ENCODE results near the gene MGP. TPM values are rescaled to one million over a fixed set of nuclear protein-coding genes. Genes with fewer than 3 reads are reported as not detected.

The MGP gene
- total RNA-seq (not detected), polyA plus RNA-seq (not detected)

DNA sequence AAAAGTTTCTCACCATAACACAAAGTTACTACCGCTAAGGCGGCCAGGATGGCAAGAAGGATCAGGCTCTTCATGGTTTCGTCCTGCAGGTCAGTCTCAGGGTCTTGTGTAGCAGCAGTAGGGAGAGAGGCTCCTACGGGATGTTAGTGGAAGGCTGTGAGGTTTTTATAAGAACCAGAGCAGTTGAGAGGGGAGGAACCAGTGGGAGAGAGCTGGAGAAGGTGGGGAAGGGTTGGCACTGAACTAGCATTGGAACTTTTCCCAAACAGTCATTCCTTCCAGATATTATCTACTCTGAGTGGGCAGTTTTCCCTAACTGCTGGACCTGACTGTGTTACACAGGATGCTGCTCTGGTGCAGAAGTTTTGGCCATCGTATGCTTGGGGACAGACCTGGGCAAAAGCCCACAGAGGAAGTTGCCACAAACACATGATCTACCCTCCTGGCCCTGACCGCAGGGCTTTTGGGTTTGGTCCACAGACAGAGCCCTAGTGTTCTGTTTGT is at the start of gene MGP:
Gene MGP (minus strand): TSS at position 137 of the 504 bp plus-strand sequence. CDS start 63 bp downstream, at position 74.
- POLR2A ChIA-PET: no interaction called here
- H3K27me3 Mint-ChIP-seq: peaks cover 15 to 30% of the 10 kb centered on the region in 2 donors
- no peak within 1 kb of the TSS for H3K4me3 ChIP-seq (ENCODE audit: low read length)
- H3K9me3 Mint-ChIP-seq: no peaks in the 10 kb centered on the region
- CTCF ChIA-PET: no interaction called here
- H3K9me3 ChIP-seq (ENCODE audit: low read length): no peaks in the 10 kb centered on the region
- H3K36me3 ChIP-seq (ENCODE audit: insufficient read depth, low read length): no peaks in the 10 kb centered on the region
- peaks cover 22 to 33% (median 27%) of the 10 kb centered on the region in 3 donors for H3K4me1 Mint-ChIP-seq
- no peak within 1 kb of the TSS for H3K27ac ChIP-seq (ENCODE audit: low read depth, low read length)
- no peak for DNase-seq
- peak within 1 kb of the TSS; percentile 2 to 71 (median 55) for H3K4me3 Mint-ChIP-seq
- H3K27me3 ChIP-seq (ENCODE audit: insufficient read depth, low read length, poor library complexity, severe bottlenecking): no peaks in the 10 kb centered on the region
- peaks cover 23% of the 10 kb centered on the region for H3K4me1 ChIP-seq (ENCODE audit: insufficient read depth, low read length)
- H3K36me3 Mint-ChIP-seq: no peaks in the 10 kb centered on the region
- H3K27ac Mint-ChIP-seq: peak within 1 kb of the TSS in 5 of 8 donors; percentile 15 to 81 (median 62)

DNA sequence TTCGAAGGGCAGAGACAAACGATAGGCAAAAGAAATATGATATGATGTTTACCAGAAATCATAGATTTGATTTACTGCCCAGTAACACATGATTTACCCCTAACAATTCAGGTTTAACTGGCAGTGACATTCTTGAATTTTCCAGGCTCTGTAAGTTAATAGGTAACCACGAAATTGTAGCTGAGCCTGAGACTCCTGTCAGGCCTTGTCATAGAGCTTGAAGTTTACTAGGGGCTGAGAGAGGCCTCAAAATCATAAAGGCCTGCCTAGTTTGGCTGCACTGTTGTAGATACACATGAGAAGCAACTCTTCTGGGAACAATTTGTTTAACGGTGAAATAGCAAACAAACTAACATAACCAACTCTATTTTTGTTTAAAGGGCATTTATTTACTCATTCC is 49.4 kb upstream of the MGP start:
- Mint-ChIP-seq H3K4me3 (no peak overlapping the region), H3K4me1 (peaks cover 34 to 44% (median 42%) of the 10 kb centered on the region in 3 donors), H3K36me3 (peaks cover 11 to 86% (median 29%) of the 10 kb centered on the region in 3 donors), H3K9me3 (no peaks in the 10 kb centered on the region), H3K27me3 (no peaks in the 10 kb centered on the region), H3K27ac (peak overlapping the region in 4 of 8 donors; percentile 35 to 69 (median 52))
- no peaks in the 10 kb centered on the region for H3K27me3 ChIP-seq (ENCODE audit: insufficient read depth, low read length, poor library complexity, severe bottlenecking)
- DNase-seq: no peak
- H3K27ac ChIP-seq (ENCODE audit: low read depth, low read length): no peak overlapping the region
- H3K9me3 ChIP-seq (ENCODE audit: low read length): no peaks in the 10 kb centered on the region
- ChIA-PET POLR2A (no interaction called here), CTCF (interaction anchor here (1.2 to 6.9 kb wide), 3 partner anchors 11 to 60 kb away, joined by 3 to 47 read pairs (median 6); no protein-coding TSS in a partner anchor)
- H3K4me3 ChIP-seq (ENCODE audit: low read length): no peak overlapping the region
- peaks cover 22% of the 10 kb centered on the region for H3K4me1 ChIP-seq (ENCODE audit: insufficient read depth, low read length)
- peaks cover 45% of the 10 kb centered on the region for H3K36me3 ChIP-seq (ENCODE audit: insufficient read depth, low read length)

DNA sequence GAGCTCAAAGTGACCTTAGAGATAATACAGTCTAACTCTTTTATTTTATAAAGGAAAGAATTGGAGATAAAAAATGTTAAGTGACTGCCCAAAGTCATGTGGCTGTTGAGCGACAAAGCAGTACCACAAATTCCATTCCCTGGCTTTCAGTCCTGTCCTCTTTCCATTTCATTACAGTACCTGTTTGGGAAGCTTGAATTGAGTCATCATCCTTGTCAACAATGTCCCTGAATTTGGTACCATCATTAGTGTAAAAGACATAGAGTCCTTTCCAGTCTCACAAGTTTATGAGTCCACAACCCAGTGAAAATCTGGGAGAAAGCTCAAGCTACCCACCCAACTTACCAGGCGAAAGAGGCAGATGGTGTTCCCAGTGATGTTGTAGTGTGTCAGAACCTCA is 48.9 kb upstream of the MGP start:
- CTCF ChIA-PET: interaction anchor here (1.6 kb wide), 1 partner anchor 61 kb away, joined by 6 read pairs; no protein-coding TSS in a partner anchor
- peaks cover 45% of the 10 kb centered on the region for H3K36me3 ChIP-seq (ENCODE audit: insufficient read depth, low read length)
- peaks cover 19% of the 10 kb centered on the region for H3K4me1 ChIP-seq (ENCODE audit: insufficient read depth, low read length)
- H3K27me3 Mint-ChIP-seq: no peaks in the 10 kb centered on the region
- H3K4me3 Mint-ChIP-seq: no peak overlapping the region
- H3K9me3 ChIP-seq (ENCODE audit: low read length): no peaks in the 10 kb centered on the region
- no peaks in the 10 kb centered on the region for H3K9me3 Mint-ChIP-seq
- peaks cover 11 to 84% (median 27%) of the 10 kb centered on the region in 3 donors for H3K36me3 Mint-ChIP-seq
- H3K27ac Mint-ChIP-seq: no peak overlapping the region
- H3K27ac ChIP-seq (ENCODE audit: low read depth, low read length): no peak overlapping the region
- POLR2A ChIA-PET: interaction anchor here (0.9 kb wide), 1 partner anchor 23 kb away, joined by 4 read pairs; no protein-coding TSS in a partner anchor
- no peak overlapping the region for H3K4me3 ChIP-seq (ENCODE audit: low read length)
- H3K4me1 Mint-ChIP-seq: peaks cover 30 to 39% (median 37%) of the 10 kb centered on the region in 3 donors
- no peak for DNase-seq
- no peaks in the 10 kb centered on the region for H3K27me3 ChIP-seq (ENCODE audit: insufficient read depth, low read length, poor library complexity, severe bottlenecking)

DNA sequence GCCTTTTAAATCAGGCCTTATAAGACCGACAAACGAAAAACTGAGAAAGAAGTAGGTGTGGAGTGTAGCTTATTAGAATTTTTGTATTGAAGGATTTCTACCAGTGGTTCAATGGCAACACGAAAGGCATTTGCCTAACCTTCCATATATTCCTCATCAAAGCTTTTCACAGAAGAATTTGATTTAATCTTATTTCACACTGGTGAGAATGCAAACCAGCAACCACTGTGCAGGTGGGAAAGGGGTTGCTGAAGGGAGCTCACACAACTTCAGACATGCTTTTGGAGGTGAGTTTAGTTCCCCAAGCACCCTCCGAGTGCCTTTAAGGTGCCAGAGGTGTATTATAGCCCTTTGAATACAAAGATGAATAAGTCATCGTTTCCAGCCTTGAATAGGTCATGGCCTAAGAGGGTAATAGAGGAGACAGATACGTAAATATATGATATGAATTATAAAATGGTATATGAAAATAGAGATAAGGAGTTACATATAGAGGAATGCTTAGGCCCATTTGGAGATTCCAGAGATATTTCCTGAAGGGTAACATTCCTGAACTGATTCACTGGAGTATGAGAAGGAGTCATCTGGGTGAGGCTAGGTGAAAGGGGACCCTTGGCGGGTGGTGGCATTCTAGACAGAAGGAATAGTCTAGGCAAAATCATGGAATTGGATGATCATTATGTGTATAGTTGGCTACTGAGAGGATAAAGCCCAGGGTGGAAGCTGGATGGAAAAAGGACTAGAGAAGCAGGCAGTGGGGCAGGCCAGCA is 46.3 kb upstream of the MGP start:
- H3K4me3 Mint-ChIP-seq: no peak overlapping the region
- no peaks in the 10 kb centered on the region for H3K9me3 Mint-ChIP-seq
- no peak overlapping the region for H3K4me3 ChIP-seq (ENCODE audit: low read length)
- H3K36me3 ChIP-seq (ENCODE audit: insufficient read depth, low read length): peaks cover 51% of the 10 kb centered on the region
- no peaks in the 10 kb centered on the region for H3K27me3 ChIP-seq (ENCODE audit: insufficient read depth, low read length, poor library complexity, severe bottlenecking)
- peaks cover 12 to 15% (median 13%) of the 10 kb centered on the region in 3 donors for H3K4me1 Mint-ChIP-seq
- H3K4me1 ChIP-seq (ENCODE audit: insufficient read depth, low read length): no peaks in the 10 kb centered on the region
- no peaks in the 10 kb centered on the region for H3K9me3 ChIP-seq (ENCODE audit: low read length)
- POLR2A ChIA-PET: interaction anchor here (1.0 kb wide), 1 partner anchor 24 kb away, joined by 4 read pairs; no protein-coding TSS in a partner anchor
- H3K27me3 Mint-ChIP-seq: no peaks in the 10 kb centered on the region
- CTCF ChIA-PET: no interaction called here
- peaks cover 19 to 88% (median 30%) of the 10 kb centered on the region in 3 donors for H3K36me3 Mint-ChIP-seq
- no peak for DNase-seq
- no peak overlapping the region for H3K27ac ChIP-seq (ENCODE audit: low read depth, low read length)
- H3K27ac Mint-ChIP-seq: peak overlapping the region in 2 of 8 donors; percentile 24 to 64

DNA sequence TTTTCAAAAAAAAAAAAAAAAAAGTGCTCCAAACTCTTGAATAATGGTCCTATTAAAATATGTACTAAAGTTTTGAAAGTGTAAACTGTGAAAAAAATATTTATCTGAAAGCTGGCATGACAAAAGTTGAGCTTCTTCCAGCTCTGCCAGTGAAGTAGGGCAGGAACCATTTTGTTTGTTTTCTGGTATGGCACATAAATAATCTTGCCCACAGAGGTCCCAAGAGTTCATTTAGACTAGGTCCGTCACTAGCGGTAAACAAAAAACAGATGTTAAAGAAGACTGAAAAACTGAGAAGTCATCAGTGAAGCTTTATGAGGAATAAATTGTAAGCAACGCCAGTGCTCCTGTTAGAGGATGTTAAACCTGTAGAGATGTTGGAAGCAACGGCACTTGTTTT is 45.7 kb upstream of the MGP start:
- no peaks in the 10 kb centered on the region for H3K27me3 ChIP-seq (ENCODE audit: insufficient read depth, low read length, poor library complexity, severe bottlenecking)
- POLR2A ChIA-PET: interaction anchor here (1.0 kb wide), 1 partner anchor 25 kb away, joined by 4 read pairs; no protein-coding TSS in a partner anchor
- Mint-ChIP-seq H3K27ac (no peak overlapping the region), H3K4me1 (peaks cover 9 to 11% (median 9%) of the 10 kb centered on the region in 3 donors), H3K27me3 (no peaks in the 10 kb centered on the region), H3K4me3 (no peak overlapping the region), H3K9me3 (no peaks in the 10 kb centered on the region), H3K36me3 (peaks cover 19 to 83% (median 32%) of the 10 kb centered on the region in 3 donors)
- H3K4me1 ChIP-seq (ENCODE audit: insufficient read depth, low read length): no peaks in the 10 kb centered on the region
- peaks cover 51% of the 10 kb centered on the region for H3K36me3 ChIP-seq (ENCODE audit: insufficient read depth, low read length)
- DNase-seq: no peak
- no peak overlapping the region for H3K4me3 ChIP-seq (ENCODE audit: low read length)
- CTCF ChIA-PET: no interaction called here
- no peak overlapping the region for H3K27ac ChIP-seq (ENCODE audit: low read depth, low read length)
- H3K9me3 ChIP-seq (ENCODE audit: low read length): no peaks in the 10 kb centered on the region

DNA sequence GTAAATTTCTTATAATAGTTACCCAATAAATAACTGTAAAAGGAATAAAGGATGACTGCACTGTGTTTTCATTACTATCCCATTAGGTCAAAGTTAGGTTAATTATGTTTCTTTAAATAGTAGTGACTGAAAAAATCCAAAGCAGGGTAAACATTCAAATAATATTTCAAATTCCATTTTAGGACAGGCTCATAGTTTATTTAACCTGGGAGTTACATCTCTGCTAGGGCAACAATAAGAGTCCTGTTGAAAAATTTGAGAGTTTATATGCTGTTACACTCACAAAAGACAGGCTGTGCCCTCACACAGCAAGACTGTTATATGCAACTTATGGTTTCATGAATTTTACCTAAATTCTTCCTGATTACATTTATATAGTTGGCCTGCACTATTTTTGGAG is 44.6 kb upstream of the MGP start:
- H3K9me3 ChIP-seq (ENCODE audit: low read length): no peaks in the 10 kb centered on the region

DNA sequence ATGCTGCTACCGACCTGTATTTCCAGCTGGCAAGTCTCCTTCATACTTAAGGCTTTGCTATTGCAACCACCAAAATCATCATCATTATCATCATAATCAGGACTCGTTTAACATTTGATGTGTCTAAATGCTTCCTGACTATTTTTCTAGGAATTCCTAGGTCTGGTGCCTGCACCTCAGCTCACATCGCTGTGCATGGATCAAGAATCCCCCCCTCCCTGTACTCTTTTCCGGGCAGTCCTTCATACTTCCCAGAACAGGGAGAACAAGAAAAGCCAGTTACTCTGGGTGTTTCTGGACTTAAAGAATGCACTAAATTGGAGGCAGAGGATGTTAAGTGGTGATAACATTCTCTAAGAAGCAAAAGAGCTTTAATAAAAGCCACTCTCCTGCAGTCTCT is 43.3 kb upstream of the MGP start:
- DNase-seq: no peak
- Mint-ChIP-seq H3K9me3 (no peaks in the 10 kb centered on the region), H3K4me1 (peaks cover 0 to 8% (median 3%) of the 10 kb centered on the region in 3 donors), H3K27me3 (no peaks in the 10 kb centered on the region), H3K4me3 (no peak overlapping the region), H3K27ac (no peak overlapping the region), H3K36me3 (peaks cover 24 to 72% (median 32%) of the 10 kb centered on the region in 3 donors)
- Histone ChIP-seq H3K4me3 (ENCODE audit: low read length) (no peak overlapping the region), H3K36me3 (ENCODE audit: insufficient read depth, low read length) (peaks cover 37% of the 10 kb centered on the region), H3K27ac (ENCODE audit: low read depth, low read length) (no peak overlapping the region), H3K9me3 (ENCODE audit: low read length) (no peaks in the 10 kb centered on the region), H3K27me3 (ENCODE audit: insufficient read depth, low read length, poor library complexity, severe bottlenecking) (no peaks in the 10 kb centered on the region), H3K4me1 (ENCODE audit: insufficient read depth, low read length) (no peaks in the 10 kb centered on the region)
- CTCF ChIA-PET: no interaction called here
- POLR2A ChIA-PET: no interaction called here

More for the DNA sequence above, 44.6 kb upstream of the MGP start:
- CTCF ChIA-PET: no interaction called here
- Histone ChIP-seq H3K27me3 (ENCODE audit: insufficient read depth, low read length, poor library complexity, severe bottlenecking) (no peaks in the 10 kb centered on the region), H3K4me3 (ENCODE audit: low read length) (no peak overlapping the region), H3K4me1 (ENCODE audit: insufficient read depth, low read length) (no peaks in the 10 kb centered on the region), H3K36me3 (ENCODE audit: insufficient read depth, low read length) (peaks cover 48% of the 10 kb centered on the region), H3K27ac (ENCODE audit: low read depth, low read length) (no peak overlapping the region)
- no peaks in the 10 kb centered on the region for H3K27me3 Mint-ChIP-seq
- no peak overlapping the region for H3K4me3 Mint-ChIP-seq
- no peak overlapping the region for H3K27ac Mint-ChIP-seq
- no peaks in the 10 kb centered on the region for H3K9me3 Mint-ChIP-seq
- peaks cover 19 to 76% (median 31%) of the 10 kb centered on the region in 3 donors for H3K36me3 Mint-ChIP-seq
- POLR2A ChIA-PET: no interaction called here
- DNase-seq: no peak
- H3K4me1 Mint-ChIP-seq: peaks cover 2 to 8% (median 4%) of the 10 kb centered on the region in 3 donors

DNA sequence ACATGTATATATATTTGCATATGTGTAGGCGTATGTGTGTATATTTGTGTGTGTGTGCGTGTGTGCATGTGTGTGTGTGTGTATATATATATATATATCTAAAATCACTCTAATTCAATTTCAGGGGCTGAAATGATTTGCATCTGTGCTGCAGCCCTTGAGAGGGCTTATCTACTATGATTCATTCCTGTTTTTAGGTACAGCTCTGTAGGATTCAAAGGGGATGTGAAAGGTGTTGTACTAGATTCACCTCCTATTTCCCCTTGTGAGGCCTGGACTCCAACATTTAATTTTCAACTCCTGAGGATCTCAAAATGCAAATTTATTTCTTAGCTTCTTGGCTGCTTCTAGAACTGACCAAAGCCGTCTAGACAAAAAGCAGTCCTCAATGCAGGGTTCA is 41.6 kb upstream of the MGP start:
- no peaks in the 10 kb centered on the region for H3K27me3 Mint-ChIP-seq
- ChIA-PET POLR2A (no interaction called here), CTCF (interaction anchor here (0.7 to 2.1 kb wide), 2 partner anchors 9 to 294 kb away, joined by 3 to 7 read pairs; partner anchors contain the start of gene RERG)
- H3K4me3 Mint-ChIP-seq: no peak overlapping the region
- no peaks in the 10 kb centered on the region for H3K9me3 ChIP-seq (ENCODE audit: low read length)
- no peak overlapping the region for H3K27ac ChIP-seq (ENCODE audit: low read depth, low read length)
- no peaks in the 10 kb centered on the region for H3K4me1 ChIP-seq (ENCODE audit: insufficient read depth, low read length)
- DNase-seq: no peak
- H3K4me3 ChIP-seq (ENCODE audit: low read length): no peak overlapping the region
- H3K4me1 Mint-ChIP-seq: peaks cover 0 to 5% (median 0%) of the 10 kb centered on the region in 3 donors
- H3K27ac Mint-ChIP-seq: no peak overlapping the region
- peaks cover 21% of the 10 kb centered on the region for H3K36me3 ChIP-seq (ENCODE audit: insufficient read depth, low read length)
- H3K27me3 ChIP-seq (ENCODE audit: insufficient read depth, low read length, poor library complexity, severe bottlenecking): no peaks in the 10 kb centered on the region
- no peaks in the 10 kb centered on the region for H3K9me3 Mint-ChIP-seq
- peaks cover 20 to 60% (median 25%) of the 10 kb centered on the region in 3 donors for H3K36me3 Mint-ChIP-seq
